Ishikawa (cell line): ENCODE data around the gene FAM24B.

Experiments
- CEBPB ChIP-seq: IDR thresholded peaks from 2 replicates; pipeline ENCODE4 v1.6.1; 2012
- CREB1 ChIP-seq: IDR thresholded peaks from 2 replicates; pipeline ENCODE4 v1.6.1; 2012; ENCODE audit warnings: low read depth
- EGR1 ChIP-seq: IDR thresholded peaks from 2 replicates; pipeline ENCODE4 v1.6.1; 2012
- EP300 ChIP-seq: IDR thresholded peaks from 2 replicates; pipeline ENCODE4 v1.6.1; 2012; ENCODE audit warnings: borderline replicate concordance
- FOXM1 ChIP-seq: IDR thresholded peaks from 2 replicates; pipeline ENCODE4 v1.6.1; 2012; ENCODE audit warnings: low read depth, borderline replicate concordance
- NFIC ChIP-seq: IDR thresholded peaks from 2 replicates; pipeline ENCODE4 v1.6.1; 2012
- RAD21 ChIP-seq: IDR thresholded peaks from 2 replicates; pipeline ENCODE4 v1.6.1; 2012; ENCODE audit warnings: low read depth
- TAF1 ChIP-seq: IDR thresholded peaks from 2 replicates; pipeline ENCODE4 v1.6.1; 2012; ENCODE audit warnings: low read depth, mild to moderate bottlenecking
- TCF12 ChIP-seq: IDR thresholded peaks from 2 replicates; pipeline ENCODE4 v1.6.1; 2012; ENCODE audit warnings: low read depth
- TEAD4 ChIP-seq: IDR thresholded peaks from 2 replicates; pipeline ENCODE4 v1.6.1; 2012
- USF1 ChIP-seq: IDR thresholded peaks from 2 replicates; pipeline ENCODE4 v1.6.1; 2012
- YY1 ChIP-seq: IDR thresholded peaks from 2 replicates; pipeline ENCODE4 v1.6.1; 2012; ENCODE audit warnings: low read depth
- ZBTB7A ChIP-seq: IDR thresholded peaks from 2 replicates; pipeline ENCODE4 v1.6.1; 2012; ENCODE audit warnings: low read depth
- TF ChIP-seq, protein P1 (sequence below): IDR thresholded peaks from 2 replicates; pipeline ENCODE4 v1.6.1; 2012
- TF ChIP-seq, protein P2 (sequence below): IDR thresholded peaks from 2 replicates; pipeline ENCODE4 v1.6.1; 2012; ENCODE audit warnings: low read depth, mild to moderate bottlenecking

FAM24B gene

DNA sequence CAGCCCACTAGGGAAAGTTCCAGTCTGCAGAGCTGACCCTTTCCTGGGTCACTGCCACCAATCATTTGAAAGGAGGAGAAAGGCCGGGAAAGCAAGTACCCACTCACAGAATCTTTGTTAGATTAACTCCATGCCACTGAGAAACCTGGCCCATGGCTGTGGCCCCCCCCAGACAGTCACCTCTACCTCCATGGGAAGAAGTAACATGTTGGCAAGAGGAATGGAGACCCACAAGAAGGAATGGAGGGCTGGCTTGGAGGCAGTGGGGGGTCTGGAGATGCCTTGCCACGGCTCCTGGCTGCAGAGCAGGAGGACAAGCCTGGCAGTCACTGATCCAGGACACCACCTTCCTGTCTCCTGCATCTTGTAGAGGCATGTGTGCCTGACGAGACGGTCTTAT is 66.6 kb downstream of the FAM24B start:
- TF ChIP-seq YY1 = no peak
- TF ChIP-seq, protein P1, sequence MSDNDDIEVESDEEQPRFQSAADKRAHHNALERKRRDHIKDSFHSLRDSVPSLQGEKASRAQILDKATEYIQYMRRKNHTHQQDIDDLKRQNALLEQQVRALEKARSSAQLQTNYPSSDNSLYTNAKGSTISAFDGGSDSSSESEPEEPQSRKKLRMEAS = no peak
- no peak for TF ChIP-seq TEAD4
- TF ChIP-seq CEBPB = no peak
- TF ChIP-seq FOXM1 = no peak
- TF ChIP-seq EP300 = no peak
- no peak for TF ChIP-seq TCF12
- no peak for TF ChIP-seq USF1
- no peak for TF ChIP-seq ZBTB7A
- TF ChIP-seq CREB1 = no peak
- TF ChIP-seq, protein P2, sequence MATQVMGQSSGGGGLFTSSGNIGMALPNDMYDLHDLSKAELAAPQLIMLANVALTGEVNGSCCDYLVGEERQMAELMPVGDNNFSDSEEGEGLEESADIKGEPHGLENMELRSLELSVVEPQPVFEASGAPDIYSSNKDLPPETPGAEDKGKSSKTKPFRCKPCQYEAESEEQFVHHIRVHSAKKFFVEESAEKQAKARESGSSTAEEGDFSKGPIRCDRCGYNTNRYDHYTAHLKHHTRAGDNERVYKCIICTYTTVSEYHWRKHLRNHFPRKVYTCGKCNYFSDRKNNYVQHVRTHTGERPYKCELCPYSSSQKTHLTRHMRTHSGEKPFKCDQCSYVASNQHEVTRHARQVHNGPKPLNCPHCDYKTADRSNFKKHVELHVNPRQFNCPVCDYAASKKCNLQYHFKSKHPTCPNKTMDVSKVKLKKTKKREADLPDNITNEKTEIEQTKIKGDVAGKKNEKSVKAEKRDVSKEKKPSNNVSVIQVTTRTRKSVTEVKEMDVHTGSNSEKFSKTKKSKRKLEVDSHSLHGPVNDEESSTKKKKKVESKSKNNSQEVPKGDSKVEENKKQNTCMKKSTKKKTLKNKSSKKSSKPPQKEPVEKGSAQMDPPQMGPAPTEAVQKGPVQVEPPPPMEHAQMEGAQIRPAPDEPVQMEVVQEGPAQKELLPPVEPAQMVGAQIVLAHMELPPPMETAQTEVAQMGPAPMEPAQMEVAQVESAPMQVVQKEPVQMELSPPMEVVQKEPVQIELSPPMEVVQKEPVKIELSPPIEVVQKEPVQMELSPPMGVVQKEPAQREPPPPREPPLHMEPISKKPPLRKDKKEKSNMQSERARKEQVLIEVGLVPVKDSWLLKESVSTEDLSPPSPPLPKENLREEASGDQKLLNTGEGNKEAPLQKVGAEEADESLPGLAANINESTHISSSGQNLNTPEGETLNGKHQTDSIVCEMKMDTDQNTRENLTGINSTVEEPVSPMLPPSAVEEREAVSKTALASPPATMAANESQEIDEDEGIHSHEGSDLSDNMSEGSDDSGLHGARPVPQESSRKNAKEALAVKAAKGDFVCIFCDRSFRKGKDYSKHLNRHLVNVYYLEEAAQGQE = no peak
- TF ChIP-seq TAF1 = no peak
- no peak for TF ChIP-seq RAD21
- TF ChIP-seq NFIC = no peak
- TF ChIP-seq EGR1 = no peak

- no peak for TF ChIP-seq TEAD4
- no peak for TF ChIP-seq EP300
- no peak for TF ChIP-seq YY1
- TF ChIP-seq EGR1 = no peak
- TF ChIP-seq FOXM1 = no peak
- no peak for TF ChIP-seq TAF1
- TF ChIP-seq, protein P2 = no peak
- TF ChIP-seq NFIC = no peak
- no peak for TF ChIP-seq ZBTB7A
- no peak for TF ChIP-seq CREB1
- TF ChIP-seq RAD21 = no peak
- no peak for TF ChIP-seq TCF12
- TF ChIP-seq, protein P1 = no peak
- no peak for TF ChIP-seq CEBPB
- no peak for TF ChIP-seq USF1
These were observed 77.1 kb downstream of the FAM24B start for GRCh38 chr10:122802282-122802681.
